Esophagus mucosa (tissue), 1 donor: ENCODE results near the gene CDHR2. TPM values are rescaled to one million over a fixed set of nuclear protein-coding genes. Genes with fewer than 3 reads are reported as not detected.
"Not testable (repeated sequence)": the region's sequence is repeated elsewhere in the genome, so short reads cannot be mapped to it uniquely, and the experiment has no call there.

Experiments used
- ATAC-seq: fragments of 200-7000 bp; cut with Tn5 transposase; one replicate; pipeline ENCODE4 v1.9.1; 2020
- total RNA-seq: library from RNA; stranded (reverse); gene quantifications from one replicate; pipeline ENCODE4 v1.2.4, GENCODE V29; 2023
- donor health status: DM: yes; HTN: yes; CAD: no.

CDHR2 gene
- total RNA-seq, 1 donor from 2014 or later: not detected

DNA sequence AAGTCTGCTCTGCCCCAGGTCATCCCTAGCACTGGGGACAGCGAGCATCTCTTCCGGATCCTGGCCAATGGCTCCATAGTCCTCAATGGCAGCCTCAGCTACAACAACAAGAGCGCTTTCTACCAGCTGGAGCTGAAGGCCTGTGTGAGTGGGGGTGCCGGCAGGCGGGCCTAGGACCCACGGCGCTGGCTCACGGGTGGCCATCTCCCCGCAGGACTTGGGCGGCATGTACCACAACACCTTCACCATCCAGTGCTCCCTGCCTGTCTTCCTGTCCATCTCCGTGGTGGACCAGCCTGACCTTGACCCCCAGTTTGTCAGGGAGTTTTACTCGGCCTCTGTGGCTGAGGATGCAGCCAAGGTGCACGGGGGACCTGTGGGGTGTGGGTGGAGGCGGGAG is 25.9 kb downstream of the CDHR2 start:
- ATAC-seq: no peak

- ATAC-seq: no peak
These were observed 26.6 kb downstream of the CDHR2 start for GRCh38 chr5:176575488-176576422.

DNA sequence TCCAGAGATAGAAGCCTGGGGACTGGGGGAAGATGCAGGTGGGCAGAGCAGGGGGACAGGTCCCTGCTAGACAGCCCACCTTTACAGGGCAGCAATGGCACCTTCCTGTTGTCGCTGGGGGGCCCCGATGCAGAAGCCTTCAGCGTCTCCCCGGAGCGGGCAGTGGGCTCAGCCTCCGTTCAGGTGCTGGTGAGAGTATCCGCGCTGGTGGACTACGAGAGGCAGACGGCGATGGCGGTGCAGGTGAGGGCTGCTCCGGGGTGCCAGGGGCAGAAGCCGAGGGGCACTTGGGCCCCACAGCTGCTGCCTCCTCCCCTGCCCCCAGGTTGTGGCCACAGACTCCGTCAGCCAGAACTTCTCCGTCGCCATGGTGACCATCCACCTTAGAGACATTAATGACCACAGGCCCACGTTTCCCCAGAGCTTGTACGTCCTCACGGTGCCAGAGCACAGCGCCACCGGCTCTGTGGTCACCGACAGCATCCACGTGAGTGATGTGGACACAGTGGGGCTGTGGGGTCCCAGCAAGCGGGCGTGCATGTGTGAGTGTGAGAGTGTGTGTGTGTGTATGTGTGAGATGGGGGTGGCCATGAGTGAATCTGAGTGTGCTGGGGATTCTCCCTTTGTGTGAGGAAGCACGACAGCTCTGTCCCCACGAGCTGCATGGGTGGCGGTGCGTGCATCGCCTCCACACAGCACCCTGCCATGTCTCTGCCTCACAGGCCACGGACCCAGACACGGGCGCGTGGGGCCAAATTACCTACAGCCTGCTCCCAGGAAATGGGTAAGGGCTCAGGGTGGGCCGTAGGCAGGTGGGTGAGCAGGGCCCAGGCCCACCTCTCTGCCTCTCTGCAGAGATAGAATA is 28.4 kb downstream of the CDHR2 start:
- no peak for ATAC-seq

- peak; percentile 85 for ATAC-seq
These were observed 29.3 kb downstream of the CDHR2 start for GRCh38 chr5:176578391-176578808.

DNA sequence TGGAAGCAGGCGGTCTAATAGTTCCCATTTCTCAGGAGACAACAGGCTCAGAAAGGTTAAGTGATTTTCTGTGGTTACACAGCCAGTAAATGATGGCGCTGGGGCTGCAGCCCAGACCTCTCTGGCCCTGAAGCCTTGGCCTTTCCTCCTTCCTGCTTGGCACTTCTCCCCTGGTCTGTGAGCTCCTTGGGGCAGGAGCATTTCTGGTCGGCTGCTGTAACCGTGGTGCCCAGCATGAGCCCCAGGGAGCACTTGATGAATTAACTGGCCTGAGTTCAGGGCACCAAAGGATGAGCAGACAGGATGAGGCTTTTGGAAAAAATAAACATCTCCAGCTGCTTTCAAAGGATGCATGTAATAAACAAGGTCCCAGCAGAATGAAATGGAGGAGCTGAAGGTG is 30.2 kb downstream of the CDHR2 start:
- ATAC-seq: no peak

- no peak for ATAC-seq
These were observed 32.2 kb downstream of the CDHR2 start for GRCh38 chr5:176581361-176581760.

DNA sequence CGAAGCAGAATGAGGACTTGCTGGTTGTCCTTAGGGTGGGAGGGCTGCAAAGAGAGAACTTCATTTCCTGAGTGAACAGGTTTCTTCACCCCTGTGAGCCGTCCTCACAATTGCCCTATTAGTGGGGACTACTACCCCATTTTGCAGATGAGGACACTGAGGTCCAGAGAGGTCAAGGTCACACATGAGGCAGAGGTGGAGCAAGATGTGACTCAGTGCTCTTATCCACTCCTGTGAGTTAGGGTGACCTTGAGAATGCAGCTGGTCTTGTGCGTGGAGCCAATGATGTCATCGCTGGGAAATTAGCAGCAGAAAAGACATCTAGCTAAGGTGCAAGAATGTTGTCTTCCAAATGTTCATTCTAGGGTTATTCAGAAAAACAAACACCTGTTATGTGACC is 33.9 kb downstream of the CDHR2 start:
- no peak for ATAC-seq

DNA sequence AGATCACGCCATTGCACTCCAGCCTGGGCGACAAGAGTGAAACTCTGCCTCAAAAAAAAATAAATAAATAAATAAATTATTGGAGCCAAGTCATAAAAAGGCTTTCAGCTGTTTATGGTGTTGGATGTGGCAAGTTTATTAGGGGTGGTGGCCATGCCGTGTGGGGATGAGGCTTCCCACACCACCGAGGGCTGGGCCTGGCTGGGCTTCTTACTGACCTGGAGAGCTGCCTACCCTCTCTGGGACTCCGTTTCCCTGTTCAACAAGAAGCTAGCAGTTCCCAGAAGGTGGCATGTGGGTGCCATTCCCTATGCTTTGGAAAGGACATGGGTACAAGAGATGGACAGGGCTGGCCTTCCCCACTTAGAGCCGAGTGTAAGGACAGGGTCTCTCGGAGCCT is 38.3 kb downstream of the CDHR2 start:
- no peak for ATAC-seq

DNA sequence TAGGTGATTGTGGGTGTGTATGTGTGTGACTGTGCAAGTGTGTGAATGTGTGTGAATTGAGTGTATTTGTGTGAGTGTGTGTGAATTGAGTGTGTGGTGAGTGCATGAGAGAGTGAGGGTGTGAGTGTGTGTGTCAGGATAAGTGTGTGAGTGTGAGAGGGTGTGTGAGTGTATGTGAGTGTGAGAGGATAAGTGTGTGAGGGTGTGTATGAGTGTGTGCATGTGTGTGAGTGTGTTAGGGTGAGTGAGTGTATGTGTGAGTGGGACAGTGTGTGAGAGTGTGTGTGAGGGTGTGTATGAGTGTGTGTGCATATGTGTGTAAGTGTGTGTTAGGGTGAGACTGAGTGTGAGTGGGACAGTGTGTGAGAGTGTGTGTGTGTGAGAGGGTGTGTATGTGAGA is 39.2 kb downstream of the CDHR2 start:
- no peak for ATAC-seq

DNA sequence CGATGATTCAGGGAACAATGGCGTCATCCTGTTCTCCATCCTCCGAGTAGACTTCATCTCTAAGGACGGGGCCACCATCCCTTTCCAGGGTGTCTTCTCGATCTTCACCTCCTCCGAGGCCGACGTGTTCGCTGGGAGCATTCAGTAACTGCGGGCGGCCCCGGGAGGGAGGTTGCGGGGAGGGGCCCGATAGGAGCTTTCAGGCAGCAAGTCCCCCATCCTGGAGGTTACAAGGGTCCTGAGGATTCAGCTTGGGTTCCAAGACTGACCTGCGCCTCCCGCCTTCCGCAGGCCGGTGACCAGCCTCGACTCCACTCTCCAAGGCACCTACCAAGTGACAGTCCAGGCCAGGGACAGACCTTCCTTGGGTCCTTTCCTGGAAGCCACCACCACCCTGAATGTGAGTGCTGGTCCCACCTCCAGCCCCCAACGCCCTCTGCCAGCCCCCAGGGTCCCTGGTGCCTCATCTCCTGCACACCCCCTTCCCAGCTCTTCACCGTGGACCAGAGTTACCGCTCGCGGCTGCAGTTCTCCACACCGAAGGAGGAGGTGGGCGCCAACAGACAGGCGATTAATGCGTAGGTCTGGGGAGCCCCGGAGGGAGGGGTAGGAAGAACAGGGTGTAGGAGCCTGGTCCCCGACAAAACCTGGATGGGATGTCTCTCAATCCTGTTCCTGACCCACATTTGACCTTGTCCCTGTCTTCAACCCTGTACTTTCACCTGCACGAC is 40.1 kb downstream of the CDHR2 start:
- ATAC-seq: no peak

GRCh38 chr5:176590035-176590717 is 41.0 kb downstream of the CDHR2 start:
- ATAC-seq: peak; percentile 65

GRCh38 chr5:176591667-176592066 is 42.5 kb downstream of the CDHR2 start:
- not testable (repeated sequence) for ATAC-seq

GRCh38 chr5:176592573-176592972 is 43.4 kb downstream of the CDHR2 start:
- no peak for ATAC-seq

- ATAC-seq: no peak
These were observed 44.2 kb downstream of the CDHR2 start for GRCh38 chr5:176593273-176593869.

DNA sequence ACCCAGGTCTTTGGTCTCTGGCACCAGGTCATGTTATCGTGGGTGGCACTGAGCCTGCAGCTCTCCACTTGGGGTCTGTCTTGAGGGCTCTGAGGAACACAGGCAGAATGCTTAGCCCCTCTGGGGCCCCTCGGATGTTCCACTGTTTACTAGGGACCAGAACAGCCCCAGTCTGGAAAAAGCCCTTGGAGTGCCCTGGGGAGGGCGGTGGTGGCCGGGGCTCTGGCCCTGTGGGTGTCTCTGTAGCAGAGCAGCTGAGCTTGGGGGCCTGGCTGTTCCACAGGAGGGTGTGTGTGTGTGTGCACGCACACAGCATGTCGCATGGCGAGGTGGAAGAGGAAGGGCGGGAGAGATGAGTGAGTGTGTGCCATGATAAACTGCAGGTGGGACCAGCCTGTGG is 45.4 kb downstream of the CDHR2 start:
- no peak for ATAC-seq

DNA sequence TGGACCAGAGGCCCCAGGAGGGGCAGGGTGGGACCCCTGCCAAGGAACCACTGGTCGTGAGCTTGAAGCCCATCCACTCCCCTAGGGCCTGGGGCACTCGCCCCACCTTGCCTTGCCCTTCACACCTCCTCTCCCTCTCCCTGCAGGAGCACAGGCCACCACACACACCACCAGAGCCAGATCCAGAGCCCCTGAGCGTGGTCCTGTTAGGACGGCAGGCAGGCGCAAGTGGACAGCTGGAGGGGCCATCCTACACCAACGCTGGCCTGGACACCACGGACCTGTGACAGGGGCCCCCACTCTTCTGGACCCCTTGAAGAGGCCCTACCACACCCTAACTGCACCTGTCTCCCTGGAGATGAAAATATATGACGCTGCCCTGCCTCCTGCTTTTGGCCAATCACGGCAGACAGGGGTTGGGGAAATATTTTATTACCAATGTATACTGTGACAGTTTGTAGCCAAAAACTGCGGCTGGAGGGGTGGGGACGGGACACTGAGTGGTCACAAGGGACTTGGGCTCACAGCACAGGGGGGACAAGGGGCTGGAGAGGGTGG is 46.3 kb downstream of the CDHR2 start:
- ATAC-seq: no peak

GRCh38 chr5:176596069-176596644 is 47.0 kb downstream of the CDHR2 start:
- peak; percentile 7 for ATAC-seq

- peak; percentile 66 for ATAC-seq
These were observed 47.7 kb downstream of the CDHR2 start for GRCh38 chr5:176596689-176597416.

- ATAC-seq: no peak
These were observed 48.6 kb downstream of the CDHR2 start for GRCh38 chr5:176597417-176598389.
